Upper lobe of left lung (tissue), 4 donors: ENCODE data around the gene PMVK.

Experiments
- EP300 ChIP-seq, 4 donors: sonication (generic); formaldehyde crosslinking; IDR thresholded peaks; one replicate each; pipeline ENCODE4 v1.5.1; 2017; ENCODE audit warnings: antibody characterized with exemption in 4 of 4, control low read depth in 2 of 4
- POLR2AphosphoS5 ChIP-seq, 2 donors: sonication (generic); formaldehyde crosslinking; IDR thresholded peaks; one replicate each; pipeline ENCODE4 v1.5.1; 2017; ENCODE audit warnings: antibody characterized with exemption in 2 of 2
- TF ChIP-seq, protein P1 (sequence below), 6 experiments: fragments of 450-650 bp in 4 of 6; fragments of 200-600 bp in 2 of 6; sonication (generic) in 2 of 6; IDR thresholded peaks; one replicate each; pipeline ENCODE4 v1.5.1; 2016 to 2019; ENCODE audit warnings: antibody characterized with exemption in 6 of 6

- TF ChIP-seq, protein P1, sequence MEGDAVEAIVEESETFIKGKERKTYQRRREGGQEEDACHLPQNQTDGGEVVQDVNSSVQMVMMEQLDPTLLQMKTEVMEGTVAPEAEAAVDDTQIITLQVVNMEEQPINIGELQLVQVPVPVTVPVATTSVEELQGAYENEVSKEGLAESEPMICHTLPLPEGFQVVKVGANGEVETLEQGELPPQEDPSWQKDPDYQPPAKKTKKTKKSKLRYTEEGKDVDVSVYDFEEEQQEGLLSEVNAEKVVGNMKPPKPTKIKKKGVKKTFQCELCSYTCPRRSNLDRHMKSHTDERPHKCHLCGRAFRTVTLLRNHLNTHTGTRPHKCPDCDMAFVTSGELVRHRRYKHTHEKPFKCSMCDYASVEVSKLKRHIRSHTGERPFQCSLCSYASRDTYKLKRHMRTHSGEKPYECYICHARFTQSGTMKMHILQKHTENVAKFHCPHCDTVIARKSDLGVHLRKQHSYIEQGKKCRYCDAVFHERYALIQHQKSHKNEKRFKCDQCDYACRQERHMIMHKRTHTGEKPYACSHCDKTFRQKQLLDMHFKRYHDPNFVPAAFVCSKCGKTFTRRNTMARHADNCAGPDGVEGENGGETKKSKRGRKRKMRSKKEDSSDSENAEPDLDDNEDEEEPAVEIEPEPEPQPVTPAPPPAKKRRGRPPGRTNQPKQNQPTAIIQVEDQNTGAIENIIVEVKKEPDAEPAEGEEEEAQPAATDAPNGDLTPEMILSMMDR (IDR thresholded peaks at IDR 0.05), result peak in 5 of 6 experiments; percentile 32 to 70 (median 63)
- TF ChIP-seq EP300 (IDR thresholded peaks at IDR 0.05) (peak in 2 of 4 donors; percentile 1 to 63), POLR2AphosphoS5 (IDR thresholded peaks at IDR 0.05) (peak; percentile 86 to 95)
Observed at GRCh38 chr1:154936555-154937084, at the start of gene PMVK.
